Fibroblast of pulmonary artery (primary cell): ENCODE measurements around the gene OR6S1.

ENCODE experiments used
- DNase-seq: peaks from one replicate; pipeline ENCODE4 v3.0.0-alpha.2; 2010; ENCODE audit warnings: low read depth
- H3K4me3 ChIP-seq: replicated peaks from 2 replicates; pipeline ENCODE4 v1.5.1; 2011; ENCODE audit warnings: low read depth, mild to moderate bottlenecking, control low read depth, low read length, moderate library complexity
- TF ChIP-seq, protein P1 (sequence below): IDR thresholded peaks from 2 replicates; pipeline ENCODE4 v1.5.1; 2011; ENCODE audit warnings: mild to moderate bottlenecking, control low read depth, low read length, inconsistent platforms; ENCODE audit errors: missing control alignments

Gene OR6S1

DNA sequence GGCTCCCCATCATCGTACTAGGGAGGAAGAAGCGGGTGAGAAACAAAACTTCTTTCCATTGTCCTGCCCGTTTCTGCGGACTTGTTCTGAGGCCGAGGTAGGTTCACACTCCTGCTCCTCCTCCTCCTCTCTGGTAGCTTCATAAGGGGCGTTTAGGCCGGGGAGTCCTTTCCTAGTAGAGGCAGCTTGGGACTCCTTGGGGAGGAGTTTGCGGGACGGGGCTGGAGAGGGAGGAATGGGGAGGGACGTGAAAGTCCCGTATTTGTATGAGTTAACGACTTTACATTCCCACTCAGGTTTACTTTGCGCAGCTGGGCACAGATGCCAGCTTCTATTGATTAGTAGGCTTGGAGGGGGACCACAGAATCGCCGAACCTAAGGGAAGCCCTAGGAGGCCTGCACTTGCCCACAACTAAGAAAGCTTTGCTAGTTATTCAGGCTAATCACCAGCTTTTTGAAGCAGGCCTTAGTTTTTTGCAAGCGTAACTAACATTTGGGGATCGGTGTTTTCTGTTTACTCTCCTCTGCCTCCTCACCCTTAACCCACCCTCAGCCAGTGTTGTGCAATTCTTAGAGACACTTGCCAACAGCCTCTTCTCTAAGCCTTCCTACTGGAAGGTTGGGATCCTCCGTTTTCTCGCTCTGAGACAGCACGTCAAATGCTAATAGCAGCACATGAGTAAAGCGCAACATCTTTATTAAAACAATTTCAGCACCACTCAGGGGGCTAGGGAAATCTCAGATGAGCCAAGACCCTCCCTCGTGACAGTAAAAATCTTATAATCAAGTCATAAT is 43.4 kb upstream of the OR6S1 start:
- peak overlapping the region; percentile 83 for H3K4me3 ChIP-seq
- TF ChIP-seq, protein P1, sequence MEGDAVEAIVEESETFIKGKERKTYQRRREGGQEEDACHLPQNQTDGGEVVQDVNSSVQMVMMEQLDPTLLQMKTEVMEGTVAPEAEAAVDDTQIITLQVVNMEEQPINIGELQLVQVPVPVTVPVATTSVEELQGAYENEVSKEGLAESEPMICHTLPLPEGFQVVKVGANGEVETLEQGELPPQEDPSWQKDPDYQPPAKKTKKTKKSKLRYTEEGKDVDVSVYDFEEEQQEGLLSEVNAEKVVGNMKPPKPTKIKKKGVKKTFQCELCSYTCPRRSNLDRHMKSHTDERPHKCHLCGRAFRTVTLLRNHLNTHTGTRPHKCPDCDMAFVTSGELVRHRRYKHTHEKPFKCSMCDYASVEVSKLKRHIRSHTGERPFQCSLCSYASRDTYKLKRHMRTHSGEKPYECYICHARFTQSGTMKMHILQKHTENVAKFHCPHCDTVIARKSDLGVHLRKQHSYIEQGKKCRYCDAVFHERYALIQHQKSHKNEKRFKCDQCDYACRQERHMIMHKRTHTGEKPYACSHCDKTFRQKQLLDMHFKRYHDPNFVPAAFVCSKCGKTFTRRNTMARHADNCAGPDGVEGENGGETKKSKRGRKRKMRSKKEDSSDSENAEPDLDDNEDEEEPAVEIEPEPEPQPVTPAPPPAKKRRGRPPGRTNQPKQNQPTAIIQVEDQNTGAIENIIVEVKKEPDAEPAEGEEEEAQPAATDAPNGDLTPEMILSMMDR, result no peak
- DNase-seq, result peak; percentile 67

DNA sequence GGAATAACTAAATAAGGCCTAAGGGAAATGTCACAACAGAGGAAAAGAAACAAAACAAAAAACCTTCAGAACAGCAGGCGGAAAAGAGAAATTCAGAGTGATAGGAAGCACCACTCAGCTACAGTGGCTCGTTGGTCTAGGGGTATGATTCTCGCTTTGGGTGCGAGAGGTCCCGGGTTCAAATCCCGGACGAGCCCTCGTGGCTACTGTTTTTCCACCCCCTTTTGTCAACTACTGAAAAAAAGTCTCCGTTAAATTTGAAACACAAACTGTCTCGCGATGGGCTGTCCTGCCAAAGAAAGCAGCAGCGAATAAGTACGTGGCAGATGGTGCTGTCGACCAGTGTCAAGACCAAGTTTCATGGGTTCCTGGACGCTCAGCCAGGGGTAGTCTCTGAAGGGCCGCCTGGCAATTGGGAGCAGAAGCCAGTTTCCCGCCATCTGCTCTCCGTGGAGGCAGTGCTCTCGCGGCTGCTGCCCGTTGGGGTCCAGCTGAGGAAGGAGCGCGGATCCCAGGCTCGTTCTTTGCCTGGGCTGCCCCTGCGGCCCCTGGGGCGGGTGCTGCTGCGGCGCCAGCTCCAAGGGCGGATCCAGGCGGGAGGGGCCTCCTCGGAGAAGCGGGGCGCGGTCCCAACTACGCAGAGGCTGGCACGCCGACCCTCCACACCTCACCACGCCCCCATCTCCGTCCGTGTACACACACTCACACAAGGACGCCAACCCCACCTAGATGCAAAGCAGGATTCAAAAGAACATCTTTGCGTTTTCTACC is 42.6 kb upstream of the OR6S1 start, which contains the start of gene RNASE4:
Gene RNASE4 (plus strand): TSS at position 670 of the 771 bp plus-strand sequence. CDS start 14,812 bp downstream, outside the sequence.
- TF ChIP-seq, protein P1, result no peak
- peak within 1 kb of the TSS; percentile 83 for H3K4me3 ChIP-seq
- peak; percentile 89 for DNase-seq

DNA sequence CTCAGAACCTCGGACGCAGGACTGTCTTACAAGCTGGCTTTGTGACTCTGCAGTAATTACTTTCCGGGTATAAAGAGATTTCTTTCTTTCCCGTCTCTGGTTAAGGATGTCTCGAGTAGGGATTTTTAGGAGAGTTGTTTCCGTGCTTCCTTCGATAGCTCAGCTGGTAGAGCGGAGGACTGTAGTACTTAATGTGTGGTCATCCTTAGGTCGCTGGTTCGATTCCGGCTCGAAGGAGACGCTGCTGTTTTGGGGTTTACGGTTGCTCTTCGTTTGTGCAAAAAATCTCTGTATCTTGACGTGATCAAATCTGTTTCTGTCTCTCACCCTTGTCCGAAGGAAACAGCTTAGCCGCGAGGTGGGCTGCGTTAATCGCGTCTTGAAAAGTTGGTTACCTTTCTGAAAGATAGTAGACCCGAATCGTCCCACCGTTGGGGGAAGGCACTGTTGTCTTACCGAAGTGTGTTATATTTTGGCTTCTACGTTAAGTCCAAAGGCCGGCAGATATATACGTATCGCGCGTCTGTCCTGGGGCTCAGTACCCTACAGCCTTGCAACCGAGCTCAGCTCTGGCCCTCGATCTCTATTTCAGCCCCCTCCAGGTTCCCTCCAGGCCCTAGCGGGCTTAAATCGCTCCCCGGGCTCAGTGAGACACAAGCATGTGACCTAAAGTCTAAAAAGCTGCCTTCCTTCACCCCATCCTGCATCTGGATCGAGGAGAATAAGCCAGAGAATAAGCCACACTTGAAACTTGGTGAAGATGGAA is 41.8 kb upstream of the OR6S1 start:
- H3K4me3 ChIP-seq, result peak overlapping the region; percentile 83
- peak; percentile 94 for DNase-seq
- TF ChIP-seq, protein P1, result no peak

DNA sequence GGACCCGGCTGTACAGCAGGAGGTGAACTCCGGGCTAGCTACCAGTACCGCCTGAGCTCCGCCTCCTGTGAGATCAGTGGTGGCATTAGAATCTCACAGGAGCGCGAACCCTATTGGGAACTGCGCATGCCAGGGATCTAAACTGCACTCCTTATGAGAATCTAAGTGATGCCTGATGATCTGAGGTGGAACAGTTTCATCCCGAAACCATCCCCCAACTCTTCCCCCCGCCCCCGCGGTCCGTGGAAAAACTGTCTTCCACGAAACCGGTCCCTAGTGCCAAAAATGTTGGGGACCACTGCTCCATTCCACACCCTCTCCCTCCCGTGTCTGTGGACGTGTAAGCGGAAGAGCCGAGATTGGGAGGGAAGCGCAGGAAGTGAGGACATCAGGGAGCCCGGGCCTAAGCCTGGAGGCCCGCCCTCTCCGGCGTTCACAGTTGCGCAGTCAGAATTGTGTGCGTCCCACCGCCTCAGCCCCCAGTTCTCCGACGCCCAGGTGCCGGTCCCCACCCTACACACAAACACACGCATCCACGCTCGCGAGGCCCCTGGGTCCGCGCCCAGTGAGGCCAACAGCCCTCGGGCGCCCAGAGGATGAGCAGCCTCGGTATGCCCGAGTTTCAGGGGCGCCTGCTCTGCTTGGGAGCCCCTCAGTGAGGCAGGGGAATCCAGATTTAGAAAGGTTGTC is 41.1 kb upstream of the OR6S1 start:
- H3K4me3 ChIP-seq, result peak overlapping the region; percentile 83
- TF ChIP-seq, protein P1, result no peak
- peak; percentile 93 for DNase-seq

DNA sequence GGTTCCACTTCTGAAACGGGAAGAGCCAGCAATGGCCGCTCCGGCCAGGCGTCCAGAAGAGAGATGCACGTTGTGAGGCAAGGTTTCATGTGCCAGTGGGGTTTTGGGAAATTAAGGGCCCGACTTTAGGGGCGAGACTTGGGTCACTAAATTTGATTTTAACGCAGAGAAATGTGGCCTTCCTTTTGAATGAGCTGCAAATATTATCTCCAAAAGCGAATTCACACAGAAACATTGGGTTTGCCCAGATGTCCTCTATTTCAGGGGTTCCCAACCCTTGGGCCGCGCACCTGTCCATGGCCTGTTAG is 40.6 kb upstream of the OR6S1 start:
- no peak for DNase-seq
- peak overlapping the region; percentile 83 for H3K4me3 ChIP-seq
- TF ChIP-seq, protein P1, result no peak

DNA sequence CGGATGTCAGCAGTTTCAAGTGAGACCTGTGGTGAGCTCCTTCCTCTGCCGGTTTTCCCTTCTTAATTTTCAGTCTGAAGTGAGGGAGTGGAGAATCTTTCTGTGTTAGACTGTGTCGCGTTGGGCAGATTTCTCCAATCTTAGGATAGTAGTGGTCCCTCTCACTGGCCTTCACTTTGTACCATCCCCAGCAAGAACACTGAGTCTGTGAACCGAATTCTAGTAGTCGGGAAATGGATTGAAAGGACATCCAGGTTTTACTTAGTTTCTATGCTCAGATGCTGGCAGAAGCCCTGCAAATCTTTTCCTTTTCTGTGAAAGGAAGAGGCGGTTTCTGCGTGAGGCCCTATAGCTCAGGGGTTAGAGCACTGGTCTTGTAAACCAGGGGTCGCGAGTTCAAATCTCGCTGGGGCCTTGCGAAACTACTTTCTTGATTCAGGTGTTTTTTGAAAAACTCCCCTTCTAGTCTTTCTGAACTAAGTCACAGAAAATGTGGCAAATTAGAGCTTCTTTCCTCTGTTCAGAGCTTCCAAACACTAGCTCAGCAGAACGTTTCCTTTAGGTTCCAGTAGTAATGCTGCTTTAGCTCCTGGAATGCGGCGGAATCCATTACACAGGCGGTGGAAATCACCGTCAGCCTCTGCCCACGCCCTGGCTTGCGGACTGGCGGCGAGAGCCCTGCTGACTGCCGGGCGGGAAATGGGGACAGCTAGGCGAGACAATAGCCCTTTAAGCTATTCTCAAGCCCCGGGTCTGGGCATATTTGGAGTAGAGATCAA is 40.0 kb upstream of the OR6S1 start:
- H3K4me3 ChIP-seq, result peak overlapping the region; percentile 83
- TF ChIP-seq, protein P1, result no peak
- peak; percentile 92 for DNase-seq
